IgD-negative memory B cell (primary cell): Measurements from ENCODE around the gene TSACC. TPM values are rescaled to one million over a fixed set of nuclear protein-coding genes. Genes with fewer than 3 reads are reported as not detected.
"Not testable (repeated sequence)": the region's sequence is repeated elsewhere in the genome, so short reads cannot be mapped to it uniquely, and the experiment has no call there.

Source experiments
- H3K27ac Mint-ChIP-seq, 3 donors: one replicate each; pipeline ENCODE4 v1.8.0; 2020 to 2022; ENCODE audit warnings: mild to moderate bottlenecking in 3 of 3, mixed read lengths in 3 of 3, moderate library complexity in 1 of 3
- H3K27me3 Mint-ChIP-seq: one replicate; pipeline ENCODE4 v1.8.0; 2021; ENCODE audit warnings: mixed read lengths
- H3K36me3 Mint-ChIP-seq: one replicate; pipeline ENCODE4 v1.8.0; 2020; ENCODE audit warnings: mild to moderate bottlenecking, mixed read lengths
- H3K4me1 Mint-ChIP-seq, 3 donors: one replicate each; pipeline ENCODE4 v1.8.0; 2020 to 2022; ENCODE audit warnings: mixed read lengths in 3 of 3, mild to moderate bottlenecking in 1 of 3
- H3K4me3 Mint-ChIP-seq, 4 donors: one replicate each; pipeline ENCODE4 v1.8.0; 2020 to 2022; ENCODE audit warnings: mild to moderate bottlenecking in 4 of 4, mixed read lengths in 4 of 4, moderate library complexity in 3 of 4
- H3K9me3 Mint-ChIP-seq, 3 donors: one replicate each; pipeline ENCODE4 v1.8.0; 2020 to 2021; ENCODE audit warnings: mixed read lengths in 3 of 3, mild to moderate bottlenecking in 1 of 3
- polyA plus RNA-seq: library from polyadenylated mRNA; unstranded; fragments of 300-500 nt; fragmentation: Illumina TruSeq; gene quantifications from one replicate; pipeline ENCODE4 v1.2.3, GENCODE V29; 2021

Gene TSACC
- polyA plus RNA-seq, 1 donor from 2014 or later = 2.5 TPM

- H3K27ac Mint-ChIP-seq, H3K4me1 Mint-ChIP-seq, H3K36me3 Mint-ChIP-seq, H3K9me3 Mint-ChIP-seq, H3K27me3 Mint-ChIP-seq, H3K4me3 Mint-ChIP-seq: not testable (repeated sequence)
These were observed 15.1 kb upstream of the TSACC start for GRCh38 chr1:156323179-156323578.

- peaks cover 16 to 26% (median 21%) of the 10 kb centered on the region in 3 donors for H3K4me1 Mint-ChIP-seq
- H3K27ac Mint-ChIP-seq = peak overlapping the region in 2 of 3 donors; percentile 33 to 61
- peaks cover 3% of the 10 kb centered on the region for H3K36me3 Mint-ChIP-seq
- H3K9me3 Mint-ChIP-seq = no peaks in the 10 kb centered on the region
- peak overlapping the region; percentile 86 to 98 (median 98) for H3K4me3 Mint-ChIP-seq
- no peaks in the 10 kb centered on the region for H3K27me3 Mint-ChIP-seq
These were observed 2.1 kb upstream of the TSACC start for GRCh38 chr1:156336242-156336641.

- Mint-ChIP-seq H3K9me3 (no peaks in the 10 kb centered on the region), H3K4me3 (peak overlapping the region; percentile 86 to 98 (median 98)), H3K36me3 (peaks cover 3% of the 10 kb centered on the region), H3K27me3 (no peaks in the 10 kb centered on the region), H3K4me1 (peaks cover 16 to 26% (median 21%) of the 10 kb centered on the region in 3 donors), H3K27ac (peak overlapping the region; percentile 48 to 97 (median 69))
These were observed 1.1 kb upstream of the TSACC start for GRCh38 chr1:156337052-156337887.

- peak overlapping the region; percentile 48 to 97 (median 69) for H3K27ac Mint-ChIP-seq
- H3K36me3 Mint-ChIP-seq = peaks cover 3% of the 10 kb centered on the region
- H3K9me3 Mint-ChIP-seq = no peaks in the 10 kb centered on the region
- no peaks in the 10 kb centered on the region for H3K27me3 Mint-ChIP-seq
- H3K4me1 Mint-ChIP-seq = peaks cover 16 to 26% (median 21%) of the 10 kb centered on the region in 3 donors
- peak overlapping the region; percentile 86 to 98 (median 98) for H3K4me3 Mint-ChIP-seq
These were observed 492 bp upstream of the TSACC start for GRCh38 chr1:156337888-156338179.

- H3K36me3 Mint-ChIP-seq = peaks cover 1% of the 10 kb centered on the region
- peak overlapping the region in 1 of 4 donors; percentile 50 for H3K4me3 Mint-ChIP-seq
- no peaks in the 10 kb centered on the region for H3K9me3 Mint-ChIP-seq
- H3K27ac Mint-ChIP-seq = peak overlapping the region in 1 of 3 donors; percentile 19
- peaks cover 0 to 3% (median 3%) of the 10 kb centered on the region in 3 donors for H3K4me1 Mint-ChIP-seq
- peaks cover 5% of the 10 kb centered on the region for H3K27me3 Mint-ChIP-seq
These were observed 4.0 kb downstream of the TSACC start for GRCh38 chr1:156342166-156342955.

- H3K9me3 Mint-ChIP-seq = no peaks in the 10 kb centered on the region
- H3K36me3 Mint-ChIP-seq = peaks cover 1% of the 10 kb centered on the region
- H3K27me3 Mint-ChIP-seq = peaks cover 5% of the 10 kb centered on the region
- no peak overlapping the region for H3K27ac Mint-ChIP-seq
- H3K4me1 Mint-ChIP-seq = no peaks in the 10 kb centered on the region
- H3K4me3 Mint-ChIP-seq = peak overlapping the region in 1 of 4 donors; percentile 63
These were observed 6.1 kb downstream of the TSACC start for GRCh38 chr1:156344409-156344808.

GRCh38 chr1:156346035-156346434, 7.7 kb downstream of the TSACC start:
- H3K27ac Mint-ChIP-seq, H3K36me3 Mint-ChIP-seq, H3K9me3 Mint-ChIP-seq, H3K4me3 Mint-ChIP-seq, H3K4me1 Mint-ChIP-seq, H3K27me3 Mint-ChIP-seq: not testable (repeated sequence)

GRCh38 chr1:156346636-156347035, 8.3 kb downstream of the TSACC start:
- H3K4me1 Mint-ChIP-seq = peaks cover 0 to 1% (median 0%) of the 10 kb centered on the region in 3 donors
- H3K9me3 Mint-ChIP-seq = no peaks in the 10 kb centered on the region
- H3K27ac Mint-ChIP-seq = no peak overlapping the region
- no peaks in the 10 kb centered on the region for H3K36me3 Mint-ChIP-seq
- H3K4me3 Mint-ChIP-seq = no peak overlapping the region
- H3K27me3 Mint-ChIP-seq = peaks cover 8% of the 10 kb centered on the region

GRCh38 chr1:156347331-156347730, 9.0 kb downstream of the TSACC start:
- no peak overlapping the region for H3K27ac Mint-ChIP-seq
- no peaks in the 10 kb centered on the region for H3K36me3 Mint-ChIP-seq
- peaks cover 0 to 1% (median 0%) of the 10 kb centered on the region in 3 donors for H3K4me1 Mint-ChIP-seq
- H3K9me3 Mint-ChIP-seq = no peaks in the 10 kb centered on the region
- peaks cover 8% of the 10 kb centered on the region for H3K27me3 Mint-ChIP-seq
- H3K4me3 Mint-ChIP-seq = no peak overlapping the region

GRCh38 chr1:156352481-156352880, 14.2 kb downstream of the TSACC start:
- not testable (repeated sequence) for H3K36me3 Mint-ChIP-seq, H3K4me3 Mint-ChIP-seq, H3K9me3 Mint-ChIP-seq, H3K27ac Mint-ChIP-seq, H3K4me1 Mint-ChIP-seq
- peaks cover 17% of the 10 kb centered on the region for H3K27me3 Mint-ChIP-seq

GRCh38 chr1:156356262-156356874, 18.0 kb downstream of the TSACC start:
- Mint-ChIP-seq H3K36me3 (no peaks in the 10 kb centered on the region), H3K9me3 (no peaks in the 10 kb centered on the region), H3K4me1 (peaks cover 0 to 6% (median 4%) of the 10 kb centered on the region in 3 donors), H3K4me3 (no peak overlapping the region), H3K27me3 (peaks cover 17% of the 10 kb centered on the region), H3K27ac (peak overlapping the region in 1 of 3 donors; percentile 17)

- Mint-ChIP-seq H3K36me3 (no peaks in the 10 kb centered on the region), H3K27ac (no peak overlapping the region), H3K9me3 (no peaks in the 10 kb centered on the region), H3K4me3 (peak overlapping the region in 2 of 4 donors; percentile 3 to 66), H3K27me3 (peaks cover 17% of the 10 kb centered on the region), H3K4me1 (peaks cover 0 to 6% (median 4%) of the 10 kb centered on the region in 3 donors)
These were observed 18.7 kb downstream of the TSACC start for GRCh38 chr1:156356875-156357534.

- peaks cover 17% of the 10 kb centered on the region for H3K27me3 Mint-ChIP-seq
- H3K27ac Mint-ChIP-seq = no peak overlapping the region
- no peaks in the 10 kb centered on the region for H3K36me3 Mint-ChIP-seq
- H3K4me3 Mint-ChIP-seq = no peak overlapping the region
- no peaks in the 10 kb centered on the region for H3K9me3 Mint-ChIP-seq
- peaks cover 0 to 6% (median 4%) of the 10 kb centered on the region in 3 donors for H3K4me1 Mint-ChIP-seq
These were observed 19.7 kb downstream of the TSACC start for GRCh38 chr1:156357977-156358376.

- Mint-ChIP-seq H3K36me3 (no peaks in the 10 kb centered on the region), H3K9me3 (no peaks in the 10 kb centered on the region), H3K27me3 (peaks cover 17% of the 10 kb centered on the region), H3K27ac (no peak overlapping the region), H3K4me1 (peaks cover 0 to 6% (median 4%) of the 10 kb centered on the region in 3 donors), H3K4me3 (no peak overlapping the region)
These were observed 20.3 kb downstream of the TSACC start for GRCh38 chr1:156358641-156359040.

GRCh38 chr1:156359249-156359648, 20.9 kb downstream of the TSACC start:
- Mint-ChIP-seq H3K4me1 (peaks cover 0 to 6% (median 4%) of the 10 kb centered on the region in 3 donors), H3K27ac (no peak overlapping the region), H3K9me3 (no peaks in the 10 kb centered on the region), H3K36me3 (no peaks in the 10 kb centered on the region), H3K27me3 (peaks cover 18% of the 10 kb centered on the region), H3K4me3 (no peak overlapping the region)
